Choroid plexus epithelial cell (primary cell): Measurements from ENCODE around the gene ADAM19.
"Not testable (repeated sequence)": the region's sequence is repeated elsewhere in the genome, so short reads cannot be mapped to it uniquely, and the experiment has no call there.

Source experiments
- DNase-seq: peaks from one replicate; pipeline ENCODE4 v3.0.0-alpha.2; 2010; ENCODE audit warnings: low read depth
- H3K4me3 ChIP-seq: 2 replicates; pipeline ENCODE4 v1.5.1; 2011; ENCODE audit warnings: low read depth, mild to moderate bottlenecking, control low read depth, low read length, moderate library complexity
- CTCF ChIP-seq: conservative IDR thresholded peaks from 2 replicates; pipeline ENCODE4 v1.5.1; 2011; ENCODE audit warnings: low read depth, mild to moderate bottlenecking, control low read depth, inconsistent platforms, low read length, moderate library complexity

ADAM19 gene

DNA sequence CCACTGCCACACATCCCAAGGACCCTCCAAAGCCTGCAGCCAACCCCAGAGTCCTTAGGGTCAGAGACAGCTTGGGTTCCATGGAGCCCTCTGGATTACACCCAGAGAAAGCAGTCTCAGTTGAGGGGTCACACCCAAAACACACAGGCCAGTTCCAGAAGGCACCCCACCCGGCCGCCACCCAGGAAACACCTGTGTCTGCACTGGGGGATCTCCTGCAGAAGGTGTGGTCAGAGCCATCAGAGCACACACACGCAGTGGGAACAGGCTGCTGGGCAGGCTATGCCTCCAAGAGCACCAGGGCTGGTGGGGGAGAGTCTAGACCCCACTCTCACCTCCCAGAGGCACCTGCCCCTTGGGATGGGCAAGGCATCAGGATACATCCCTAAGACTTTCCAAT is 88.2 kb downstream of the ADAM19 start:
- no peak for DNase-seq
- no peak for TF ChIP-seq CTCF
- H3K4me3 ChIP-seq: no peak overlapping the region

GRCh38 chr5:157486861-157487260 is 88.7 kb downstream of the ADAM19 start:
- no peak for DNase-seq
- no peak for TF ChIP-seq CTCF
- no peak overlapping the region for H3K4me3 ChIP-seq

DNA sequence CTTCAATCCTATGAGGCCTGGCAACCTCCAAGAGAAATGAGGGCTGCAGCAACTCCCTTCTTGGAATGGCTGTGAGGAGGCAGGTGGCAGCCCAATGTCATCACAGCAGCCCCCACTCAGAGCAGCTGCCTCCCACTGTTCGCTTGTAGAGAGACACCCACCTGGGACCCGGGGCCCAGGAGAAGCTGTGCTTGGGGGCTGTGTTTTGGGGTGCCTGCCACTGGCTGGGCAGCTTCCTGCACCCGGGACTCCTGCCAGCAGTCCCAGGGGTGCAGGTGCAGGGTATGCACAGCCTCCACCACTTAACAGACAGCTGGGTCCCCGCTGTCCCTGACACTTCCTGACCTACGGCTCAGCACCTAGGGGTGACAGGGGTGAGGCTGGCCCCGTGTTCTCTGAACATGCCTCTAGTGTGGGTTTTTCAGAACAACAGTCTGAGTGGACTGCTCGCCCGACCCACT is 89.3 kb downstream of the ADAM19 start:
- DNase-seq: no peak
- no peak overlapping the region for H3K4me3 ChIP-seq
- no peak for TF ChIP-seq CTCF

GRCh38 chr5:157485811-157486210 is 89.8 kb downstream of the ADAM19 start:
- H3K4me3 ChIP-seq: no peak overlapping the region
- DNase-seq: no peak
- no peak for TF ChIP-seq CTCF

DNA sequence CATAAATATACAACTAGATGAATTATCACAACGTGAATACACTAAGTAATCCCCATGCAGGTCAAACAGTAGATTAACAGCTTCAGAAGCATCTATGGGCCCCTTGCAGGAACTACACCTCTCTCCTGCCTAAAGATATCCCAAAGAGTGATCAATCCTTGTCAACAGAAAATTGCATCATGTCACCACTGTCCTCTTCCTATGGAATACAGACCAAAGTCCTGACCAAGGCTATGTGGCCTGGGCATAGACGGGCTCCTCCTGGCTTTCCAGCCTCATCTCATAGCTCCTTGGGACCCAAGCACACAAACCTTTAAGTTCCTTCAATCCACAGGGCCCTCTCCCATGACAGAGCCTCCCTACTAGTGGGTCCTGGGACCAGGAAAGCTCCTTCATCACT is 90.2 kb downstream of the ADAM19 start:
- no peak for DNase-seq
- H3K4me3 ChIP-seq: no peak overlapping the region
- TF ChIP-seq CTCF: no peak

DNA sequence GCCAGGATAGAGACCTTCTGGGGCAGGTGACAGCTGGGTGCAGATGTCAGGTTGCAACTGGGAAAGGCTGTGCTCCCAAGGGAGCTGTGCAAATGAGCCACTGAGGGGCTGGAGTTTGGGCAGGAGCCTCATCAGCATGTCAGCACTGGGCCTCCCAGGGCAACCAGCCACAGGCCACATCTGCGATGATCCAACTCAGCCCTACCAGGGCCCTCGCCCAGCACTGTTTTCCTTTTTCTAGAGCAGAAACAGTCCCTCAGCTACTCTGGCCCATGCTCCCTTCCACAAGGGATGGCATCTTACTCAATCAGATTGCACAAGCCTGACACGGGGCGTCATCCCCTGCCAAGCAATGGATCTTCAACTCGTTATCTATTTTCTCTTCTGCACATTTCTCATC is 90.8 kb downstream of the ADAM19 start:
- no peak for DNase-seq
- no peak for TF ChIP-seq CTCF
- no peak overlapping the region for H3K4me3 ChIP-seq

DNA sequence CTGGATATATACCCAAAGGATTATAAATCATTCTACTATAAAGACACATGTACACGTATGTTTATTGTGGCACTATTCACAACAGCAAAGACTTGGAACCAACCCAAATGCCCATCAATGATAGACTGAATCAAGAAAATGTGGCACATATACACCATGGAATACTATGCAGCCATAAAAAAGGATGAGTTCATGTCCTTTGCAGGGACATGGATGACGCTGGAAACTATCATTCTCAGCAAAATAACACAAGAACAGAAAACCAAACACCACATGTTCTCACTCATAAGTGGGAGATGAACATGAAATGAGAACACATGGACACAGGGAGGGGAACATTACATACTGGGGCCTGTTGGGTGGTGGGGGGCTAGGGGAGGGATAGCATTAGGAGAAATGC is 92.9 kb downstream of the ADAM19 start:
- H3K4me3 ChIP-seq: not testable (repeated sequence)

GRCh38 chr5:157481666-157482065 is 93.9 kb downstream of the ADAM19 start:
- H3K4me3 ChIP-seq: no peak overlapping the region
- TF ChIP-seq CTCF: no peak
- no peak for DNase-seq

More for the DNA sequence above, 92.9 kb downstream of the ADAM19 start:
- not testable (repeated sequence) for DNase-seq
